Thymus (tissue), 11 donors: ENCODE results near the gene DPP10. TPM values are rescaled to one million over a fixed set of nuclear protein-coding genes. Genes with fewer than 3 reads are reported as not detected.

Experiments used
- DNase-seq, 9 donors: peaks; one replicate each; pipeline ENCODE4 v3.0.0-alpha.2; 2013; ENCODE audit warnings: low spot score in 9 of 9, low read depth in 6 of 9, missing footprints in 1 of 9
- H3K27ac ChIP-seq, 2 donors: one replicate each; pipeline ENCODE4 v1.5.1; 2013; ENCODE audit warnings: control low read depth in 1 of 2, low read depth in 1 of 2, low read length in 1 of 2, mild to moderate bottlenecking in 1 of 2, moderate library complexity in 1 of 2
- H3K27me3 ChIP-seq, 2 donors: one replicate each; pipeline ENCODE4 v1.5.1; 2013; ENCODE audit warnings: low read length in 1 of 2; ENCODE audit not compliant: control insufficient read depth in 2 of 2, insufficient read depth in 1 of 2
- H3K36me3 ChIP-seq, 2 donors: one replicate each; pipeline ENCODE4 v1.5.1; 2013; ENCODE audit warnings: low read length in 1 of 2, mild to moderate bottlenecking in 1 of 2, moderate library complexity in 1 of 2; ENCODE audit not compliant: control insufficient read depth in 2 of 2, insufficient read depth in 2 of 2
- H3K4me1 ChIP-seq, 2 donors: one replicate each; pipeline ENCODE4 v1.5.1; 2013; ENCODE audit warnings: low read length in 2 of 2; ENCODE audit not compliant: control insufficient read depth in 2 of 2, insufficient read depth in 2 of 2
- H3K4me3 ChIP-seq, 2 donors: one replicate each; pipeline ENCODE4 v1.5.1; 2013; ENCODE audit warnings: low read length in 2 of 2, control low read depth in 1 of 2, mild to moderate bottlenecking in 1 of 2
- H3K9me3 ChIP-seq, 2 donors: one replicate each; pipeline ENCODE4 v1.5.1; 2013; ENCODE audit warnings: low read length in 1 of 2, mild to moderate bottlenecking in 1 of 2; ENCODE audit not compliant: control insufficient read depth in 2 of 2, insufficient read depth in 1 of 2
- WGBS: extraction: QIAGEN DNeasy Blood & Tissue Kit; methylation state at CpG from one replicate; pipeline ENCODE4 v1.1.7; 2013; 5-methylcytosine and 5-hydroxymethylcytosine counted together
- polyA plus RNA-seq: library from polyadenylated mRNA; stranded (reverse); fragments of 200-250 nt; gene quantifications from one replicate; pipeline ENCODE4 v1.2.3, GENCODE V29; 2013
- total RNA-seq: library from RNA; stranded (reverse); fragments of 120-200 nt; gene quantifications from one replicate; pipeline ENCODE4 v1.2.4, GENCODE V29; 2013
- donor health status: healthy.

The DPP10 gene
- total and polyA plus RNA-seq, 2 donors: 0.02 to 0.14 TPM

DNA sequence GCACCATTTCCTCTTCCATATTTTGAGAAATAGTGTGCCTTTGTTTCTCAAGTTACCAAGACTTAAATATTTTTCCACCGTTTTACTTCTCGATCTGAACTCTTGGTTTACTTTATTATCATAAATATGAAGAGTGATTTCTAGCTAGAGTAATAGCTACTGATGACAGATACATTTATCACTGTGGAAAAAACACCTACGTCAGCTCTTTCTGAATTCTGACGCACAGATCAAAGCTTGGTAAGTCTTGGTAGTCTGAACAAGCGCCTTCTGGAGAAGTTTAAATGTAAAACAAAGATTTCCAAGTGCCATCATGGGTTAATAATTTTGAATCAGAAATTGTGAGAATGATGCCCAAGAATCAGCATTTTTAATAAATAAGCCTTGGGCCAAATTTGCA, 367.7 kb downstream of the DPP10 start:
- no peak for DNase-seq
- Histone ChIP-seq H3K27ac (no peak overlapping the region), H3K27me3 (no peaks in the 10 kb centered on the region), H3K4me3 (no peak overlapping the region), H3K9me3 (no peaks in the 10 kb centered on the region), H3K4me1 (no peaks in the 10 kb centered on the region), H3K36me3 (no peaks in the 10 kb centered on the region)
- WGBS: 92% methylated on average over 5 of the region's 5 CpGs

- H3K4me3 ChIP-seq: no peak overlapping the region
- no peak for DNase-seq
- H3K27me3 ChIP-seq: no peaks in the 10 kb centered on the region
- H3K9me3 ChIP-seq: no peaks in the 10 kb centered on the region
- H3K36me3 ChIP-seq: no peaks in the 10 kb centered on the region
- H3K27ac ChIP-seq: no peak overlapping the region
- WGBS: 90% methylated on average over 5 of the region's 5 CpGs
- no peaks in the 10 kb centered on the region for H3K4me1 ChIP-seq
Observed at GRCh38 chr2:114812261-114812660, 369.8 kb downstream of the DPP10 start.

DNA sequence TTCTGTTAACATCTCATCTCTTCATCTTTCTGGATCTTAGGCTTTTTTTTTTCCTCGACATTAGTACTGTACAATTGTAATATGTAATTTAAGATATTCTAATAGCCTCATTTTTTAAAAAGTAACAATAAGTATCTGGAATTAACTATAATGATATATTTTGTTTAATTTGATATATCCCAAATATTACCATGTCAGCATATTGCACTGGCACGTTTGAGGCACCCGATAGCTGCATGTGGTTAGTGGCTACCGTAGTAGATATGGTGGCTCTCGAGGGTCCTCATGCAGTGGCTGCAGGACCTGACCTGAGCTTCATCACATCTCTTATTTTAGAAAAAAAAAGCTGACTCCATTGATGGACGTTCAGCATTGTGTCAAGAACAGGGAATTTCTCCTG, 371.9 kb downstream of the DPP10 start:
- Histone ChIP-seq H3K4me1 (no peaks in the 10 kb centered on the region), H3K36me3 (no peaks in the 10 kb centered on the region), H3K27ac (no peak overlapping the region), H3K27me3 (no peaks in the 10 kb centered on the region), H3K4me3 (no peak overlapping the region), H3K9me3 (no peaks in the 10 kb centered on the region)
- 85% methylated on average over 6 of the region's 6 CpGs for WGBS
- DNase-seq: no peak

GRCh38 chr2:114821055-114821454, 378.6 kb downstream of the DPP10 start:
- Histone ChIP-seq H3K27me3 (no peaks in the 10 kb centered on the region), H3K4me3 (no peak overlapping the region), H3K36me3 (no peaks in the 10 kb centered on the region), H3K4me1 (no peaks in the 10 kb centered on the region), H3K27ac (no peak overlapping the region), H3K9me3 (peaks cover 0 to 7% of the 10 kb centered on the region in 2 donors)
- WGBS: 90% methylated on average over 3 of the region's 3 CpGs
- no peak for DNase-seq

GRCh38 chr2:114843963-114844362, 401.5 kb downstream of the DPP10 start:
- Histone ChIP-seq H3K4me3 (no peak overlapping the region), H3K27ac (no peak overlapping the region), H3K36me3 (no peaks in the 10 kb centered on the region), H3K27me3 (no peaks in the 10 kb centered on the region), H3K9me3 (no peaks in the 10 kb centered on the region), H3K4me1 (no peaks in the 10 kb centered on the region)
- no peak for DNase-seq
- 96% methylated on average over 3 of the region's 3 CpGs for WGBS

GRCh38 chr2:114857196-114857595, 414.8 kb downstream of the DPP10 start:
- Histone ChIP-seq H3K27me3 (no peaks in the 10 kb centered on the region), H3K27ac (no peak overlapping the region), H3K4me1 (no peaks in the 10 kb centered on the region), H3K4me3 (no peak overlapping the region), H3K9me3 (no peaks in the 10 kb centered on the region), H3K36me3 (no peaks in the 10 kb centered on the region)
- DNase-seq: no peak
- 75% methylated on average over 1 of the region's 1 CpG for WGBS

DNA sequence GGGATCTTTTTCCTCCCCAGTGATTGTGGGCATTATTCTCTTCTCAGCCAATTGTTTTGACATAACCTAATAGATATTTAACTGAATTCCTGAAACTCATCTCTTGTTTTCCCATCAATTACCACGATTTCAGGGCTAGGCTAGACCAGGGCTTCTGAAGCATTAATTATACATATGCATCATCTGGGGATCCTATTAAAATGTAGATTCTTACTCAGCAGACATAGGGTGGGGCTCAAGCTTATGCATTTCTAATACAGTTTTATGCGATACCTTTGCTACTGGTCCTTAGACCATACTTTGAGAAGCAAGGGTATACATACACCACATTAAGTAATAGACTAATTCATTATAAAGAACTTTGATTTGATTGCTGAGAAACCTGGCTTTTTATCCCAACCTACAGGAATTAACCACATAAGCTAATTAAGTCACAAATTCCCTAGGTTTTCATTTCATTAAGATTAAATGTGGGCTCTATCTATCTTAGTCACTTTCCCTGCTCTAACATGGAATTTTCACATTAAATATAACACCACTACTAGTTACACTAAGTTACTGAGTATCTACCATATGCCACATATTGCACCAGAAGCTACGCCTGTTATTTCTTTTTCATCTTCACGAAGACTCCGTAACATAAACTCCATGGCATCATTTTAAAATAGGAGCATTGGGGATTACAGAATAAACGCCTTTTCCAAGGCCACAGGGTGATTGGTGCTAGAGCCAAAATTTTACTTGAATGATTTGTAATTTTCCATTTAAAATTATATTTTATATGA, 417.5 kb downstream of the DPP10 start:
- Histone ChIP-seq H3K27ac (no peak overlapping the region), H3K4me3 (no peak overlapping the region), H3K4me1 (no peaks in the 10 kb centered on the region), H3K27me3 (no peaks in the 10 kb centered on the region), H3K9me3 (no peaks in the 10 kb centered on the region), H3K36me3 (no peaks in the 10 kb centered on the region)
- 92% methylated on average over 6 of the region's 6 CpGs for WGBS
- DNase-seq: no peak

DNA sequence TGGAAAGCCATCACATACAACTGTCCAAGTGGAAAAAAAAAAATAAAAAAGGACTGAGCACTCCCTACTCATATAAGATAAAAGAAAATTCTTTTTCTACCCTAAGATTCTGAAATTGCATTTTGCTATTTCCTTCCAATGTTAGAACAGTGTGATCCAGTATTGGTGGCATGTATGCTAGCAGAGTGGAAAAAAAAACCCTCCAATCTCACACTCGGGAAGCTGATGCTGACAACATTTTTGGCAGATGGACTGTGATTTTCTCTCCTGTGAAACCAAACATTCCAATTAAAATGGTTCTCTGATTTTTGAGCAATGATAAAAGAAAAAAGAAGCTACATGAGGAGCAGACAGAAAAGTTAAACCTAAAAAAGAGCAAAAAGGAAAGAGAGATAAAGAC, 419.8 kb downstream of the DPP10 start:
- WGBS: 88% methylated on average over 1 of the region's 1 CpG
- Histone ChIP-seq H3K4me3 (no peak overlapping the region), H3K4me1 (no peaks in the 10 kb centered on the region)

DNA sequence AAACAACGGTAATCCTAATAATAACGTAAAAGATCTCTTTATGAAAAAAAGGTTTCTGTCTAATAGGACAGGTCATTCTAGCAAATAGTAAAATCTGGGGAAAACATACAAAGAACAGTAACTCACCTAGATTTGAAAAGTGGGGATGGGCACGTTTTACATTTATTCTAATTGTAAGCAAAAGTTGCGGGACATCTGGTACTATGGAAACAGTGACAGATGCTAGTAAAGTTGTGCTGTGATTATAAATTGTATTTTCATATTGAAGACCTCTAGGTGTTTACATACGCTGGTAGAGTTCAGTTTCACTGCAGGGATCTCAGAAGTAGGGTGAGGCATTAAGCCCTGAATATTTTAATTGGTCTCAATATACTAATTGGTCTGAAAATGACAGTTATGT, 422.5 kb downstream of the DPP10 start:
- 89% methylated on average over 5 of the region's 5 CpGs for WGBS
- Histone ChIP-seq H3K9me3 (no peaks in the 10 kb centered on the region), H3K27ac (no peak overlapping the region), H3K4me1 (no peaks in the 10 kb centered on the region), H3K4me3 (no peak overlapping the region), H3K27me3 (no peaks in the 10 kb centered on the region), H3K36me3 (no peaks in the 10 kb centered on the region)
- DNase-seq: no peak

More for the DNA sequence above, 419.8 kb downstream of the DPP10 start:
- Histone ChIP-seq H3K27me3 (no peaks in the 10 kb centered on the region), H3K9me3 (no peaks in the 10 kb centered on the region), H3K27ac (no peak overlapping the region), H3K36me3 (no peaks in the 10 kb centered on the region)
- DNase-seq: no peak
